SW480 (cell line): ENCODE data around the gene HOXB8.

Source experiments
- DNase-seq: peaks from one replicate; pipeline ENCODE4 v3.0.0-alpha.2; 2016; ENCODE audit warnings: low spot score

The HOXB8 gene

GRCh38 chr17:48637323-48638260 lies 22.5 kb upstream of the HOXB8 start:
- no peak for DNase-seq

GRCh38 chr17:48636177-48637018 lies 21.3 kb upstream of the HOXB8 start:
- DNase-seq: no peak

- no peak for DNase-seq
Measured at GRCh38 chr17:48634493-48635208, 19.6 kb upstream of the HOXB8 start.

GRCh38 chr17:48633266-48633677 lies 18.2 kb upstream of the HOXB8 start:
- DNase-seq: no peak

- DNase-seq: no peak
Measured at GRCh38 chr17:48632579-48633265, 17.6 kb upstream of the HOXB8 start.

- DNase-seq: no peak
Measured at GRCh38 chr17:48631693-48632578, 16.8 kb upstream of the HOXB8 start.

GRCh38 chr17:48630925-48631692 lies 16.0 kb upstream of the HOXB8 start:
- DNase-seq: no peak

GRCh38 chr17:48630009-48630924 lies 15.2 kb upstream of the HOXB8 start:
- DNase-seq: no peak

GRCh38 chr17:48629411-48629759 lies 14.3 kb upstream of the HOXB8 start:
- DNase-seq: no peak

GRCh38 chr17:48628649-48629410 lies 13.7 kb upstream of the HOXB8 start:
- DNase-seq: no peak

- no peak for DNase-seq
Measured at GRCh38 chr17:48627623-48628521, 12.8 kb upstream of the HOXB8 start.

GRCh38 chr17:48627118-48627597 lies 12.1 kb upstream of the HOXB8 start:
- DNase-seq: peak; percentile 17

GRCh38 chr17:48626245-48627117 lies 11.4 kb upstream of the HOXB8 start, which contains the start of gene HOXB9:
Gene HOXB9 (minus strand): TSS chr17:48626358. CDS start chr17:48626269, 89 bp downstream.
- DNase-seq: peak; percentile 96

- peak; percentile 78 for DNase-seq
Measured at GRCh38 chr17:48625495-48626244, 10.6 kb upstream of the HOXB8 start.
